Measurements from ENCODE around the gene DENND2C.

Gene DENND2C

GRCh38 chr1:114676115-114676514 lies 6.3 kb upstream of the DENND2C start:
- no peak for DNase-seq (ENCODE audit: low spot score)

DNA sequence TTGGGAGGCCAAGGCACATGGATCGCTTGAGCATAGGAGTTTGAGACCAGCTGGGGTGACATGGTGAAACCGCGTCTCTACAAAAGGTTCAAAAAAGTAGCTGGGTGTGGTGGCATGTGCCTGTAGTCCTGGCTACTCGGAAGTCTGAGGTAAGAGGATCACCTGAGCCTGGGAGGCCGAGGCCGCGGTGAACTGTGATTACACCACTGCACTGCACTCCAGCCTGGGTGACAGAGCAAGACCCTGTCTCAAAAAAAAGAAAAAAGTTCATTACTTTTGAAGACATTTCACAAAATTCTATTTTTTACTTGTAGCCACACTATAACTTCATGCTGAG lies 2.1 kb upstream of the DENND2C start:
- no peak for DNase-seq (ENCODE audit: low spot score)

DNA sequence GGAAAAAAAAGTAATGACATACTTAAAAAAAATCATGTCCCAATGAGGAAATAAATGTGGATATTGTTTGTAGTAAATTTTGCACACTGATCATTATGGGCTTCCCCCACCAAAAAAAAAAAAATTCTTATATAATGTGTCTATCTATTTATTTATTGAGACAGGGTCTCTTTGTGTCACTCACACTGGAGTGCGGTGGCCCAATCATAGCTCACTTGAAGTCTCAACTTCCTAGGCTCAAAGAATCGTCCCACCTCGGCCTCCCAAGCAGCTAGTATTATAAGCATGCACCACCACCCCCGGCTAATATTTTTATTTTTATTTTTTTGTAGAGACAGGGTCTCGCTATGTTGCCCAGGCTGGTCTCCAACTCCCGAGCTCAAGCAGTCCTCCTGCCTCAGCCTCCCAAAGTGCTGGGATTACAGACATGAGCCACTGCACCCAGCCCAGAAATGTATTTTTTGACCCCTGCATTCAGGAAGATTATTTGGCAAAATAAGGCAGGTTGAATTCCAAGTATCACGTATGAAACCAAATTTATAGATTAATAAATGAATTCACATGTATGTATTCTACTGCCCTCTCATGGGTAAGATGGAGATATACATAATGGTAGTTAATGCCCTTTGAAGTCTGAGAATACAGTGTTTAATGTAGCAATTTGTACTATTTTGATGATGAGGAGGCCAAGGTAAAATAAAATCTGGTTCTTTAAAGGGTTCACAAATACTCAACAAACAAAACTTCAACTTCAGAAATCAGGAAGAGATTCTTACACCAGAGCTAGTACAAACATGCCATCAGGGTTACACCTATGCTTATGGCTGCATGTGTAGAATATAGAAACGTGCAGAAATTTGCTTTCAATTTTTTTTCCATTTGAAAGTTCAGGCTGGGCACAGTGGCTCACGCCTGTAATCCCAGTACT lies 1.4 kb upstream of the DENND2C start:
- DNase-seq (ENCODE audit: low spot score), result no peak

DNA sequence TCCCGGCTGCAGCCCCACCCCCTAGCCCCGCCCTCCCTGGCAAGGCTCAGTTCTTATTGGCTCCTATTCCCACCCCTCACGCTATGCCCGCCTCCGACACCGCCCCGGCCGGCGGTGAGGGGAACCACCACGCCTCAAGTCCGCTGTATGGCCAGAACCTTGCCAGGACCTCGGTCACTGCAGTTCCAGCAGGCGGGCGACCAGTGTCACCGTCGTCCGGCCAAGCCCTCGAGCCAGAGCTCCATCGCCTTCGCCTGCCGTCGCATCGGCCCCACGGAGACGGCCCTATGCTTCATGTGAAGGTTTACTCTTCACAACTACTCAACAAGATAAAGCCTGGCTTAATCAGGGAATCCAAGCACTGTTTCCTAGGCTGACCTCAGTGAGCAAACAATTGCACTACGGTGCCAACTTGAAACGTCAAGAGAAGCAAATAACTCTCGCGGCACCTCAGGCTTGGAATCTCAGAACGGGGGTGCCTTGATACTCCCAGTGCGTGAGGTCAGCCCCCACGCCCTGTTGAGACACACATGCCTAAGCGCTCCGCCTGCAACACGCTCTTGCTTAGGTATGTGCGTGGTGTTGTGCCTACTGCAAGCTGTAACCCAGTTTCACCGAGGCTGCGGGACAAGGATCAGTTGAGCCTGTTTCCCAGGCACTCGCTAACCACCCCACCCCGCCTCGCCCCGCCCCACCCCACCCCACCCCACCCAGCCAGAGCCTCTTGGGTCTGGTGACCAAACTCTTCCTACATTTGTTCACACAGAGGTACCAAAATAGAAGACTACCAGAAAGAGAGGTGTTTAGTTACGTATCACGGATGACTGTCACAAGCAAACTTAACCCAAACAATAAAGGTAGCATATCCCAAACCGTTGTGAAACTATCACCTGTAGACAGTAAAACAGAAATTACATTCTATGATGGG lies 498 bp upstream of the DENND2C start:
- DNase-seq (ENCODE audit: low spot score), result peak; percentile 85

GRCh38 chr1:114668784-114669561 lies 876 bp downstream of the DENND2C start:
- no peak for DNase-seq (ENCODE audit: low spot score)

DNA sequence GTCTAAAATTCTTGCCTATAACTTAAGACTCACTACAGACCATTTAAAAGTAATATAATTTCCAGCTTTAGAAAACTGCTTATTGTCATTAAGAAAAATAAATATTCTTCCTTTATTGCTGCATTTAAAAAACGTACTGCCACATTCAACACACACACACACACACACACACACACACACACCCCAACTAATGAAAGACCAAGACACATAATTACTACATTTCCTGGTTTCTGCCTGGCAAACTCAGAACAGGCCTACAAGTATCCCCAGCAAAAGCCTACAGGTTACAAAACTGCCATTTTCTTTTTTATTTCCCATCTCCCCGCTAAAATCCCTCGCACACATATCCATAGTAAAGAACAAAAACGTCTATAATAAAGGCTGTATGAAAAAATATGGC lies 1.5 kb downstream of the DENND2C start:
- no peak for DNase-seq (ENCODE audit: low spot score)

GRCh38 chr1:114666954-114667353 lies 2.9 kb downstream of the DENND2C start:
- no peak for DNase-seq (ENCODE audit: low spot score)

DNA sequence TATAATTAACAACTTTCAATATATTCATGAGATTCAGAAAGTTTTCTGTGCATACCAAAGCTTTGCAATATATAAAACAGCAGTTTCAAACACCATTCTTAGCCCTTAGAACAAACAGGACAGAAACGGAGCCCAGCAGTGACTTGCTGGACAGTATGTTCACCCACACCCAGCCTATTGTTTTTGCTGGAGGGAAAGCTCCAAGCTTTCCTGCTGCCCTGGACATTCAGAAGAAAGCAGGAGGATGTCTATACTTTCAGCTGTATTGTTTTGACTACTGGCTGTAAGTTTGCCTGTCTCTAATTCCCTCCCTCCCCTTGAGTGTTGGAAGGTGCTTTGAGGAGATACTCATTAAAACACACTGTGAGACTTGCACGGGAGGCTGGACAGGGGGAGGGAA lies 9.6 kb downstream of the DENND2C start:
- no peak for DNase-seq (ENCODE audit: low spot score)

GRCh38 chr1:114651893-114652292 lies 18.0 kb downstream of the DENND2C start:
- no peak for DNase-seq (ENCODE audit: low spot score)

- no peak for DNase-seq (ENCODE audit: low spot score)
Measured at GRCh38 chr1:114648503-114648902, 21.3 kb downstream of the DENND2C start.

- DNase-seq (ENCODE audit: low spot score), result no peak
Measured at GRCh38 chr1:114641377-114641776, 28.5 kb downstream of the DENND2C start.

- DNase-seq (ENCODE audit: low spot score), result no peak
Measured at GRCh38 chr1:114638910-114639309, 30.9 kb downstream of the DENND2C start.

GRCh38 chr1:114632427-114632826 lies 37.4 kb downstream of the DENND2C start:
- DNase-seq (ENCODE audit: low spot score), result no peak

- no peak for DNase-seq (ENCODE audit: low spot score)
Measured at GRCh38 chr1:114627107-114627506, 42.7 kb downstream of the DENND2C start.

DNA sequence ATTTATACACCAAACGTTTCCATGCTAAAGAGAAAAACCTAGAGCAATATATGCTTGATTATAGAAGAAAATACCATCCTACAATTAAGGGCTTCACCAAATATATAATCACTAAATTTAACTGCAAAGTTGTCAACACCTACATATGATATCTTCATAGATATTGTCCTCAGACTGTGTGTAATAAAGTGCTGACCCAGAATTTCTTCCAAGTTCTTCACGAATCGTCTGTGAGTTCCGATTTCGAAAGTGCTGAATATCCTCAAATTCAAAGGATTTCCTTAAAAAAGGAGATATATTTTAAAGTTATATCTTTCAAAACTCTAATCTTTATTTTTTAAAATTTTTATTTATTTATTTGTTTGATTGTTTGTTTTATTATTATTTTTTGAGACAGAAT lies 46.5 kb downstream of the DENND2C start:
- no peak for DNase-seq (ENCODE audit: low spot score)

DNA sequence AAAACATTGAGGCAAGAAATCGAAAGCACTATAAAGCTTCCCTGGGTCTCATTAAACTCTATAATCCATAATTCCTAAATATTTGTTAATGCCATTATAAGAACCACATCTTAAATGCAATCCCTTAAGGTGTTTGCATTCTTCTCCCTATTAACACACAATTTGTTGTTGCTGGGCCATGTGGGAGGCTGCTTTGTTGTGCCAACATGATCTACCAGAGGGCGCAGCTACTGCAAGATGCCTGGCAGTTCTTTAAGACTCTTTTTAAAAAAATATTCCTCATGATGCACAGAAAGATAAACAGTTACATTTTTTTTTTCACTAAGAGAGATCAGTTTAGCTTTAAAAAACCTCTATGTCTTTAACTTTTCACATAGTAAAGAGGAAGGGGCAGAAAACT lies 49.4 kb downstream of the DENND2C start:
- DNase-seq (ENCODE audit: low spot score), result no peak

DNA sequence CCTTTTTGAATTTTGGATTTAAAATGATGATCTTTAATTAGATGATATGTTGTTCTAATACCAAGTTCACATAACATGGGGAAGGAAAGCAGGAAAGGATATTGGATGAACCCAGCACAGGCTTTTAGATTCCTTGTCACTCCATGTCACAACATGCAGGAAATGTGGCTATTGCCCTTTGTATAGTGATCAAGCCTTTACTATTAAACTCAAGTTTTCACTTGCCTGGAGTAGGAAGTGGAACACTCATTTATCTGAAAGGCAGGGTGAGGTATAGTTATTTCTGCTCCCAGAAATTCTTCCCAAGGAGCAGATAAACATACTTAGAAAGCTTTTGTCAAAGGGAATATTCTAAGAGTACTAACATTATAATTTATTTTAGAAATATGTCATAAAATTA lies 51.2 kb downstream of the DENND2C start:
- DNase-seq (ENCODE audit: low spot score), result no peak

- no peak for DNase-seq (ENCODE audit: low spot score)
Measured at GRCh38 chr1:114610546-114611245, 59.2 kb downstream of the DENND2C start.

DNA sequence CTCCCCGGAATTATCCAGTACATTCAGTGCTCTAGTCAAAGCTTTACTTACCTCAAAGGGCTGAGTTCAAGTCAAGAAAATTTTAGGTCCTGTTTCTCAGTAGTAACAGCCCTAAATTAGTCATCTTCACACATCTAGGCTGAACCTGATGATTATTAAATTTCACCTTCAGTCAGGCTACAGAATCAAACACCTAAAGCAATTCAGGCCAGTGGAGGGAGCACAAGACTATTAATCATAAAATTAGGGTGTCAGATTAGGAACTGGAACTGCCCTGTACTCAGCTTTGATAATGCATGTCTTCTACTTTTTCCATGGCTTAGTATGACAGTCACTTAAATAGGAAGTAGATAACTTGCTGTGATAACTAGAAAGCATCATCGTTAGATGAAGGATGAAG lies 60.0 kb downstream of the DENND2C start:
- DNase-seq (ENCODE audit: low spot score), result no peak

GRCh38 chr1:114609026-114609425 lies 60.8 kb downstream of the DENND2C start:
- DNase-seq (ENCODE audit: low spot score), result no peak

GRCh38 chr1:114607223-114607622 lies 62.6 kb downstream of the DENND2C start:
- DNase-seq (ENCODE audit: low spot score), result no peak

DNA sequence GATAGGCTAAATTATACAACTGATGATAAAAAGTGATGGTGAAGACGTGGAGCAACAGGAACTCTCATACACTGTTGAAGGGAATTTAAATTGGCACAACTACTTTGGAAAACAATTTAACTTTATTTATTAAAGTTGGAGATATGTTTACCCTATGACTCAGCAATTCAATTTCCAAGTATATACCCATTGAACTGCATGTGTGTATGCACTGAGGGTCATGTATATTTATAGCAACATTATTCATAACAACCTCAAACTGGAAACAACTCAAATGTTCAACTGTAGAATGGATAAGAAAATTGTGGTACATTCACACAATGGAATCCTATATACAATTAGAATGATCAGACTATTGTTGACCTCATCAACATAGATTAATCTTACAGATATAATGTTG lies 71.9 kb downstream of the DENND2C start:
- no peak for DNase-seq (ENCODE audit: low spot score)
